TTC549 (cell line): Measurements from ENCODE around the gene NXPH4.

Experiments used
- FAIRE-seq: peaks from 2 replicates; lab custom pipeline; 2012; peaks lifted over from hg19 to GRCh38; lab: Jason Lieb, UNC

Gene NXPH4

DNA sequence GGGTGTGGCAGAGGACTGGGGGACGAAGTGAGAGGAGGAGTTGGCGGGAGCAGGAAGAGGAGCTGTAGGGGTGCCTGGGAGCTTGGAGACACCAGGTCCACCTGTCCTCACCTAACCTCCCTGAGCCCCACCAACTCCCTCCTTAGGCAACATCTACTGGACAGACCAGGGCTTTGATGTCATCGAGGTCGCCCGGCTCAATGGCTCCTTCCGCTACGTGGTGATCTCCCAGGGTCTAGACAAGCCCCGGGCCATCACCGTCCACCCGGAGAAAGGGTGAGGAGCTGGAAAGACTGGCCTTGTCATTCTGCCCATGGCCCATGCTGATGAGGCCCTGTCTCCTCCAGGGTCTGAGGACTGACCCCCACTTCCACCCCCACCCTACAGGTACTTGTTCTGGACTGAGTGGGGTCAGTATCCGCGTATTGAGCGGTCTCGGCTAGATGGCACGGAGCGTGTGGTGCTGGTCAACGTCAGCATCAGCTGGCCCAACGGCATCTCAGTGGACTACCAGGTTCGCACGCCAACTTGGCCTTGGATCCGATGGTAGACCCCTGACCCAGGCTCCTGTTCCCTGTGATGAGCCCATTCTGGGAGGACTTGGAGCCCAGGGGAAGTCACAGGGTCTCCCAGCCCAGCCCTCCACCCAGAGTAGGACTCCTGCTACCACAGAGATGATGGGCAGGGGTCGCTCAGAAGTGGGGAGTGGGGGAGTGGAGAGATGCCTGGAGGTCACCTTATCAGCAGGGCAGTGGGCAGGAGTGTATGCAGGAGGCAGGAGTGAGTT, 32.5 kb upstream of the NXPH4 start:
- FAIRE-seq = no peak

DNA sequence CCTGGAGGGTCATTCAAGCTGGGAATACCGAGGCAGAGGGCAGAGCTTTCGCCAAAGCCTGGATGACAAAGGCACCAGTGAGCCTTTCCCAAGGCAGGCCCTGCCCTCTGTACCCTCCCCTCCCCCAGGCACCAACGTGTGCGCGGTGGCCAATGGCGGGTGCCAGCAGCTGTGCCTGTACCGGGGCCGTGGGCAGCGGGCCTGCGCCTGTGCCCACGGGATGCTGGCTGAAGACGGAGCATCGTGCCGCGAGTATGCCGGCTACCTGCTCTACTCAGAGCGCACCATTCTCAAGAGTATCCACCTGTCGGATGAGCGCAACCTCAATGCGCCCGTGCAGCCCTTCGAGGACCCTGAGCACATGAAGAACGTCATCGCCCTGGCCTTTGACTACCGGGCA, 31.2 kb upstream of the NXPH4 start:
- no peak for FAIRE-seq

DNA sequence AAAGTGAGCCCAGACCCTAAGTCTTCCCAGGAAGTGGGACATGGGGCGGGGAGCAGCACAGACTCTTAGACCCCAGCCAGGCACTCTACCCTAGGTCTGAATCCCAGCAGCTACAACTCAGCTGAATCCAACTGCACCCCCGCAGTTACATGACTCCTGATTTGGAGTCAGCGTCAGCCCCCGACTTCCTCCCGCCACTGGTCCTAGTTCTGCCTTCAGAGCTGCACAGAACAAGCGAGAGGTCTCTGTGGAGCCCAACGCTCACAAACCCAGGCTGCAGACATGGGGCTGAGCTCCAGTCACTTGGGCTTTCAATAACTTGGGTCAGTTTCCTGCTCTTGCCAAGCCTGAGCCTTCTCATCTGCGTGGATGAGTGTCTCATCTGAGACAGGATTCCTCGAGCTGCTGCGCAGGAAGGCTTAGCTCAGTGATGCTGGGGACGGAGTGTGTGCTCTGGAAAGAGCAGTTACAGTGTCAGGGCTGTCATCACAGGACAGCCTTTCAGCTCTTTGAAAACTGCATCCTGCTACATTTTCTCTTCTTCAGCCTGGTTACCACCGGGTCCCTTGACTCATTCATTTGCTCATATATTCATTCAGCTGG, 30.6 kb upstream of the NXPH4 start:
- no peak for FAIRE-seq

DNA sequence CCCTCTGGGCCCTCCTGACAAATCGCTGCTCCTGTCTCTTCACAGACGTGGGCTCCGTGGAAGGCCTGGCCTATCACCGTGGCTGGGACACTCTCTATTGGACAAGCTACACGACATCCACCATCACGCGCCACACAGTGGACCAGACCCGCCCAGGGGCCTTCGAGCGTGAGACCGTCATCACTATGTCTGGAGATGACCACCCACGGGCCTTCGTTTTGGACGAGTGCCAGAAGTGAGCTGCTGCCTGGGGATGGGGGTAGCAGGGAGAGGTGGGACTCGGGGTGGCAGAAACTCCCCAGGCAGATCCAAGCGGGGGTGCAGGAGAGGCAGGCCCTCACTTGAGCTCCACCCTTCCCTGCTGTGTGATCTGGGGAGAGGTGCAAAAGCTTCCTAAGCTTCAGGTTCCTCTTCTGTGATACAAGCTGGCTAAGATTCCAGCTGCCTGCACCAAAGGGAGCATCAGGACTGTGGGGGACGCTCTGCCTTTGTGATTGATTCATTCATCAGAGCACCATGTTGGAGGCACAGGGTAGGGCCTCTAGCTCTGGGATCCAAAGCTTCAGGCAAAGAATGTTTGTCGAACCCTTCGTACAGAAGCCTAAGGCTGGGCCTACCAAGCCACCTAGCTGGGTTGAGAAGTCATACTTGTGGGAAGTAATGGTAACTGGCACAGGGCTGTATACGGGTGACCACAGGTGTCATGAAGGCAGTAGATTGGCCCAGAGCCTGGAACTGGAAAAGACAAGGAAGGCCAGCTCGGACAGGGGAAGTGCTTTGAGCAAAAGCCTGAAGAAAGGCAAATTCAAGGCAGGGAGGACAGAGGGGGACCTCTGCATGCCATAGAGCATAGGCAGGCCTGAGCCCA, 29.1 kb upstream of the NXPH4 start:
- no peak for FAIRE-seq

DNA sequence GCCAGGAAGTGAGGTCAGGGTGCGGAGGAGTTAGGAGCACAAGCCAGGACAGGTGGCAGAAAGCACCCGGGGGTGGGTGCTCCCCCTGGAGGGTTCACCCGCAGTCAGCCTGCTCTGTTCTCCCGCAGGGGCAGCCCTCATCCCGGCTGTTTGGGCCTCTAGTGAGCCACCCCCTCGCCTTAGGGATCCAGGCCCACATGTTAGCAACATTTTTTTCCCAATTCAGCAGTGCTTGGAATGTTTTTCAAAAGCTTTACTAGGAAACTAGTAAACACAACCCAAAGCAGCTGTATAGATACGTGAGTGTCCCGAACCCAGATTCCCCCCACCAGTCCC, 28.5 kb upstream of the NXPH4 start:
- FAIRE-seq = no peak

DNA sequence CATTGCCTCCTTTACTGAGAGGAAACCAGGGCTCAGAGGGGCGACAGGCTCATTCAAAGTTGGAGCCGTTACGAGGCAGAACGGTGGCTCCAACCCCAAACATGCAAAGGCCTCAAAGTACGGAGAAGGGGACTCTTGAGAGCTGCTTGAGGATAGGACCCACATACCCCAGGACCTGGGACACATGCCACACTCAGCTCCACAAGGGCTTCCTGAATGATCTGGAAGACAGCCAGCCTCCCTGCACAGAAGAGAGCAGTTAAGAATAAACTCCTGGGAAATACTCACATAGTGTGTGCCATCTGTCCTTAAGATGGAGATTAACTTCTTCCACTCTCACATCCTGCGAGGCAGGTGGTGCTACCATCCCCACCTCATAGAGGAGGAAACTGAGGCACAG, 26.6 kb upstream of the NXPH4 start:
- FAIRE-seq = no peak

DNA sequence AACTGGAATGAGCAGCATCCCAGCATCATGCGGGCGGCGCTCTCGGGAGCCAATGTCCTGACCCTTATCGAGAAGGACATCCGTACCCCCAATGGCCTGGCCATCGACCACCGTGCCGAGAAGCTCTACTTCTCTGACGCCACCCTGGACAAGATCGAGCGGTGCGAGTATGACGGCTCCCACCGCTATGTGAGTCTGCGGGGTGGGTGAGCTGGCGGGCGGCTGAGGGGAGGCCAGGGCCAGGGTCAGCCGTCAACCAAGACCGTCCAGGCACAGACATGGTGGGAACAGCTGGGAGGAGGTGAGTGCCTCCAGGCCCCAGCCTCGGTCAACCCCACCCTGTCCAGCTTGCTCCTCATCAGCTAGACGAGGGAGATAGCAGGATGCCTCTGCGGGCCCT, 25.8 kb upstream of the NXPH4 start:
- FAIRE-seq = no peak

DNA sequence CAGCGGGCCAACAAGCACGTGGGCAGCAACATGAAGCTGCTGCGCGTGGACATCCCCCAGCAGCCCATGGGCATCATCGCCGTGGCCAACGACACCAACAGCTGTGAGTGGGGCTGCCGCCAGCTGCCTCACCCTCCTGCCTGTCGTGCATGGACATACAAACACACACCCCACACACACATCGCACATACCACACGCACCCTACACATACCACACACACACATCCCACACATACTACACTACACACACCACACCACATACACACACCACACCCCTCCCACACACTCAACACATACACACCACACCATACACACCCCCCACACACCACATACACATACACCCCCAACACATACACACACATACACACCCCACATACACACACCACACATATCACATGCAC, 25.2 kb upstream of the NXPH4 start:
- FAIRE-seq = no peak

DNA sequence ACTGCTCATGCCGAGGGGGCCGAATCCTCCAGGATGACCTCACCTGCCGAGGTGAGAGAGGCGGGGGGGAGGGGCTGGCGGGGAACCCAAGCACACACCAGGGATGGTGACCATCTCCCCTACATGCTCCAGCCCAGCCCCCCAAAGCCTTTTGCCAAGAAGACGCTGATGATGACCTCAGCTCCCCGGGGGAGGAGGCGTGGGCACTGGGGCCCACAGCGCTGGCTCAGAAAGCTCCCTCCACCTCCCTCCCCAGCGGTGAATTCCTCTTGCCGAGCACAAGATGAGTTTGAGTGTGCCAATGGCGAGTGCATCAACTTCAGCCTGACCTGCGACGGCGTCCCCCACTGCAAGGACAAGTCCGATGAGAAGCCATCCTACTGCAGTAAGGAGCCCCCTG, 23.7 kb upstream of the NXPH4 start:
- FAIRE-seq = no peak

DNA sequence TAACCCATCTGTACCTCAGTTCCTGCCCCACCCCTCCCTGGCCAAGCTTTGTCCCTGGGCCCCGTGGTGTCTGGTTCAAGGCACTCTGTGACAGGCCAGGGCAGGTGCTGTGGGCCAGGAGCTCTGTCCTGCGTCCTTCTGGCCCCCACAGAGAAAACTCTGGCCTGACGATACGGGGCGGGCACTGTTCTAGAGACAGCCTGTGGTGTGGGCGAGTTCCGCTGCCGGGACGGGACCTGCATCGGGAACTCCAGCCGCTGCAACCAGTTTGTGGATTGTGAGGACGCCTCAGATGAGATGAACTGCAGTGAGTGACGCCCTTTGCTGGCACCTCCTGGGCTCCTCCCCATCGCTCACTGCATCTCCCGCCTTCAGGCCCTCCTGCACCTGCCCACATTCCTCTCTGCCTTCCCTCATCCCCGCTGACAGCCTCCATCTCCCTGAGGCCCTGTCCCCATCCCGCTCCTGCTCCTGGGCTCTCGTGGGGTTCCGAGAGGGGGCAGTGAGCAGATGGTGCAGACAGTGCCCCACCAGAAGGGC, 22.8 kb upstream of the NXPH4 start:
- FAIRE-seq = no peak

DNA sequence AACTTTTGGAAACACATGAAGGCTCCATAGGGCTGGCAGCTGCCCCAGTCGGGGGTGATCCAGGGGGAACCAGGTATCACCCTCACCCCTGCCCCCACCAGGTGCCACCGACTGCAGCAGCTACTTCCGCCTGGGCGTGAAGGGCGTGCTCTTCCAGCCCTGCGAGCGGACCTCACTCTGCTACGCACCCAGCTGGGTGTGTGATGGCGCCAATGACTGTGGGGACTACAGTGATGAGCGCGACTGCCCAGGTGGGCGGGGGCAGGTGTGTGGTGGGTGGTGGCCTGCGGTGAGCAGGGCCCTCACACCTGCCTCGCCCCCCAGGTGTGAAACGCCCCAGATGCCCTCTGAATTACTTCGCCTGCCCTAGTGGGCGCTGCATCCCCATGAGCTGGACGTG, 22.3 kb upstream of the NXPH4 start:
- no peak for FAIRE-seq

DNA sequence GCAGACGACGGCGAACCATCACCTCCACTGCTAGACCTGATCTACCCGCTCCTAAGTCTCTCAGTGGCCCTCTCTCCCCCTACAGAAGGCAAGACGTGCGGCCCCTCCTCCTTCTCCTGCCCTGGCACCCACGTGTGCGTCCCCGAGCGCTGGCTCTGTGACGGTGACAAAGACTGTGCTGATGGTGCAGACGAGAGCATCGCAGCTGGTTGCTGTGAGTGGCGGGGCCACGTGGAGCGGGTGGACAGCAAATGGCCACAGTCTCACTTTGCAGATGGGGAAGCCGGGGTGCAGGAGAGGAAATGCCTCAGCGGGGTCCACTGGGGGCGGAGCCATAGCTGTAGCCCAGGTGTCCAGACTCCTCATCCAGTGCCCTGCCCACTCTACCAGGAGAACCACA, 21.4 kb upstream of the NXPH4 start:
- FAIRE-seq = no peak

DNA sequence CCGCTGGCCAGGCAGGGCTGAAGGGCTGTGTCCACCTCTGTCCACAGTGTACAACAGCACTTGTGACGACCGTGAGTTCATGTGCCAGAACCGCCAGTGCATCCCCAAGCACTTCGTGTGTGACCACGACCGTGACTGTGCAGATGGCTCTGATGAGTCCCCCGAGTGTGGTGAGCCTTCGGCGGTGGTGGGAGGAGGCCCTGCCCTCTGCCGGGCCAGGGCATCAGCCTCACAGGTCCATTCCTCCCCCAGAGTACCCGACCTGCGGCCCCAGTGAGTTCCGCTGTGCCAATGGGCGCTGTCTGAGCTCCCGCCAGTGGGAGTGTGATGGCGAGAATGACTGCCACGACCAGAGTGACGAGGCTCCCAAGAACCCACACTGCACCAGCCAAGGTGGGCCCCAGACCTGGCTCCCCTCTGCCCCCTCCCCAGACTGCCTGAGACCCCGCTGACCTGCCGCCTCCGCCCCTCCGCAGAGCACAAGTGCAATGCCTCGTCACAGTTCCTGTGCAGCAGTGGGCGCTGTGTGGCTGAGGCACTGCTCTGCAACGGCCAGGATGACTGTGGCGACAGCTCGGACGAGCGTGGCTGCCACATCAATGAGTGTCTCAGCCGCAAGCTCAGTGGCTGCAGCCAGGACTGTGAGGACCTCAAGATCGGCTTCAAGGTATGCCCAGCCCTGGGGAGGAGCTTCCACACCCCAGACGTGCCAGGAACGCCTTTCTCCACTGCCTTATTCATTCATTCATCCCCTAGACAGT, 20.8 kb upstream of the NXPH4 start:
- no peak for FAIRE-seq

DNA sequence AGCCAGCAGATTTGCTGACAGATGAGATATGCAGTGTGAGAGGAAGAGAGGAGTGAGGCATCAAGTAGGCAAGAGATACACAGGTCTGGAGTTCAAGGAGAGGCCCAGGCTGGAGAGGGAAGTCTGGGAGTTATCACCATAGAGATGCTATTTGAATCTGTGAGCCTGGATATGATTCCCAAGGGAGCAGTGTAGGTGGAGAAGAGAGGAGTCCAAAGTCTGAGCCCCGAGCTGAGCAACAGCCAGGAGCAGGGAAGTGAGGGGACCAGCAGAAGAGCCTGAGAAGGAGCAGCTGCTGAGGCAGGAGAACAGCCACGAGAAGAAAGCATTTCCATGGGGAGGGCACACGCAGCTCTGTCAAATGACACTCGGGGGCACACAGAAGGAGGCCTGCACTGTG, 20.2 kb upstream of the NXPH4 start:
- FAIRE-seq = no peak

DNA sequence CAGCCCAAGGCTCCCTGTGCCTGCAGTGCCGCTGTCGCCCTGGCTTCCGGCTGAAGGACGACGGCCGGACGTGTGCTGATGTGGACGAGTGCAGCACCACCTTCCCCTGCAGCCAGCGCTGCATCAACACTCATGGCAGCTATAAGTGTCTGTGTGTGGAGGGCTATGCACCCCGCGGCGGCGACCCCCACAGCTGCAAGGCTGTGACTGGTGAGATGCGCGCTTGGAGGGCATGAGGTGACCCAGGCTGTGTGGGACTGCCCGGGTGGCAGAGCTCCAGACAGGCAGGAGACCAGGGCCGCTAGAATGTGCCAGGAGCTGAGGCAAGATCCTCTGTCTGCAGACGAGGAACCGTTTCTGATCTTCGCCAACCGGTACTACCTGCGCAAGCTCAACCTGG, 19.6 kb upstream of the NXPH4 start:
- no peak for FAIRE-seq

DNA sequence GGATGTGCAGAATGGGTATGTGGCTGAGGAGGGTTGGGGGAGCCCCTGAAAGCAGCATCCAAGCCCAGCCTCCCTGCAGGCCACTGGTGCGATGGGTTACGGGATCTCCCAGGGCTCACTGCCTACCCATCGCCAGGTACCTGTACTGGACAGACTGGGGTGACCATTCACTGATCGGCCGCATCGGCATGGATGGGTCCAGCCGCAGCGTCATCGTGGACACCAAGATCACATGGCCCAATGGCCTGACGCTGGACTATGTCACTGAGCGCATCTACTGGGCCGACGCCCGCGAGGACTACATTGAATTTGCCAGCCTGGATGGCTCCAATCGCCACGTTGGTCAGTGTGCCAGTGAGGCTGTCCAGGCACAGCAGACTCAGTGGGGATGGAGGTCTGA, 18.3 kb upstream of the NXPH4 start:
- FAIRE-seq = no peak

DNA sequence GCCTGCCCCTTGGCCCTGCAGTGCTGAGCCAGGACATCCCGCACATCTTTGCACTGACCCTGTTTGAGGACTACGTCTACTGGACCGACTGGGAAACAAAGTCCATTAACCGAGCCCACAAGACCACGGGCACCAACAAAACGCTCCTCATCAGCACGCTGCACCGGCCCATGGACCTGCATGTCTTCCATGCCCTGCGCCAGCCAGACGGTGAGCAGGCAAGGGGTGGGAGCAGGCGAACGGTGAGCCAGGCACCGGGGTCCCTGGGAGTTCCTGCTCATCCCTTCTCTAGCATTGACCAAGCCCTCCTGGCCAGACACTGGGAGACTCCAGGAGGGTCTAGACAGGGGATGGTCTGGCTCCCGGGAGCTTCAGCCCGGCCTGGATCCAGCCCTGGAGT, 17.4 kb upstream of the NXPH4 start:
- no peak for FAIRE-seq

DNA sequence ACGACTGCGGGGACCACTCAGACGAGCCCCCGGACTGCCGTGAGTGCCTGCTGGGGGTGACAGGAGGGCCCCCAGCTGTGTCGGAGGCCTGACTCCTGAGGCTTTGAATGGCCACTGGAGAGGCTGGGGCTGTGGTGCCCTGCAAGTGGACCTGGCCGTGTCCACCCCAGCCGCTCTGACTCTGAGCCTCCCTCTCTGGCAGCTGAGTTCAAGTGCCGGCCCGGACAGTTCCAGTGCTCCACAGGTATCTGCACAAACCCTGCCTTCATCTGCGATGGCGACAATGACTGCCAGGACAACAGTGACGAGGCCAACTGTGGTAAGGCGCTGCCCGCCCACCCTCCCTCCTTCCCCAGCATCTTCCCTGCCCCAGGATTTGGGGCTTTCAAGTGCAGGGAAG, 16.1 kb upstream of the NXPH4 start:
- FAIRE-seq = no peak

DNA sequence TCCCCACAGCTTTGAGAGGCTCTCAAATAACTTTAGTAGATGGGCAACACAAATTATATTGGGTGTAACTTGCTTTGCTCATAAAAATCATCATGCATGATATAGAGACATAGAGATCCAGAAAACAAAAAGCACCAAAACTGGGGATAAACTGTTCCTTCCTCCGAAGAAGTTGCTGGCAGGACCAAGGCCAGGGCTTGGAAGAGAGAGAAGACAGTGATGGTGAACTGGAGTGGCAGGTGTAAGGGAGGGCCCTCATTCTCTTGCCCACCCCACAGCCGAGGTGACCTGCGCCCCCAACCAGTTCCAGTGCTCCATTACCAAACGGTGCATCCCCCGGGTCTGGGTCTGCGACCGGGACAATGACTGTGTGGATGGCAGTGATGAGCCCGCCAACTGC, 15.4 kb upstream of the NXPH4 start:
- FAIRE-seq = no peak

DNA sequence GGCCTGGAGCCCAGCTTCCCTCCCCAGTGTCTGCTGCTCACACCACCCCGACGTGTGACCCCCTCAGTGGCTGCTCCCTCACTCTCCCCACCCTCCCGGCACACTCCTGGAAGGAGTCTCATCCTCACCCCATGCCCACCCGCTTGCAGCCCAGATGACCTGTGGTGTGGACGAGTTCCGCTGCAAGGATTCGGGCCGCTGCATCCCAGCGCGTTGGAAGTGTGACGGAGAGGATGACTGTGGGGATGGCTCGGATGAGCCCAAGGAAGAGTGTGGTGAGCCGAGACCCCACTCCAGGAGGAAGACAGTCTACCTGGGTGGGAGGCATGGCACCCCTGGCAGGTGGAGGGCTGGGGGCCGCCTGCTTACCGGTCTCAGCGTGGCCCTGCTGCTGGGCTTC, 15.0 kb upstream of the NXPH4 start:
- no peak for FAIRE-seq

DNA sequence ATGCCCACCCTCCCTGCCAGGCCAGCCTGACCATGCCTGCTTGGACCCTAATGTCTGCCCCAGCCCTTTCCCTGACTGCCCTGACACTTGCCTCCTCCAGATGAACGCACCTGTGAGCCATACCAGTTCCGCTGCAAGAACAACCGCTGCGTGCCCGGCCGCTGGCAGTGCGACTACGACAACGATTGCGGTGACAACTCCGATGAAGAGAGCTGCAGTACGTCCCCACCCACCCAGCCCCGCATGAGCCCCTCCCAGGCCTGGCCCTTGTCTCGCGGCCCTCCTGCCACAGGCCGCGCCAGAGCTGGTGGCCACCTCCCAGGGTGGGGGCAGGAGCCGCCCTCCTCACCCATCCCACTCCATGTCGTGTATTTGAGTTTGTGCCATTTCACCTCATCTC, 14.3 kb upstream of the NXPH4 start:
- no peak for FAIRE-seq

DNA sequence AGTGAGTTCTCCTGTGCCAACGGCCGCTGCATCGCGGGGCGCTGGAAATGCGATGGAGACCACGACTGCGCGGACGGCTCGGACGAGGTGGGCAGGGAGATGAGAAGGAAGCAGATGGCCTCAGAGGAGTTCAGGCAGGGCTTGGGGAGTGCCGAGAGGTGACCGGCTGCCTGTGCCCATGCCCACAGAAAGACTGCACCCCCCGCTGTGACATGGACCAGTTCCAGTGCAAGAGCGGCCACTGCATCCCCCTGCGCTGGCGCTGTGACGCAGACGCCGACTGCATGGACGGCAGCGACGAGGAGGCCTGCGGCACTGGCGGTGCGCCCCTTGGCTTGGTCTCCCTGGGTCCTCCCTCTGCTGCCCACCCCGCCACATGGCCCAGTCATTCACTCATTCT, 13.4 kb upstream of the NXPH4 start:
- FAIRE-seq = no peak

DNA sequence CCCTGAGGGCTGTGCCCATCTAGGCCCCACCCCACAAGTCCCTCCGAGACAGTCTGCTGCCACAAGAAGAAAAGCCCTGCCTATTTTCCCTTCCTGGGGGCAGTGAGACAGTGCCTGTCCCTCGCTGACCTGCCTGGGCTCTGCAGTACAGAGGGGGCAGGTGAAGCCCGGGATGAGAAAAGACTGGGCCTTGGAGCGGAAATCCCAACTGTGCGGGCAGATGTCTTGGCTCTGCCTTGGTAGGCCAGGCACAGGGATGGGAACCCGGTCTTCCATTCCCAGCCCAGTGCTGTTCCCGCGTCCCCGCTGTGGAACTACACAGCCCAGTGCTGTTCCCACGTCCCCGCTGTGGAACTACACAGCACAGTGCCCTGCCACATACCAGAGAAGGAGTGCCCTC, 12.8 kb upstream of the NXPH4 start:
- no peak for FAIRE-seq
